CD4-positive, alpha-beta T cell treated with Interferon gamma for 1 hour (primary cell): ENCODE results near the gene COX8C.

Experiments used
- DNase-seq: peaks from one replicate; pipeline ENCODE4 v3.0.0-alpha.2; 2020

COX8C gene, protein sequence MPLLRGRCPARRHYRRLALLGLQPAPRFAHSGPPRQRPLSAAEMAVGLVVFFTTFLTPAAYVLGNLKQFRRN

DNA sequence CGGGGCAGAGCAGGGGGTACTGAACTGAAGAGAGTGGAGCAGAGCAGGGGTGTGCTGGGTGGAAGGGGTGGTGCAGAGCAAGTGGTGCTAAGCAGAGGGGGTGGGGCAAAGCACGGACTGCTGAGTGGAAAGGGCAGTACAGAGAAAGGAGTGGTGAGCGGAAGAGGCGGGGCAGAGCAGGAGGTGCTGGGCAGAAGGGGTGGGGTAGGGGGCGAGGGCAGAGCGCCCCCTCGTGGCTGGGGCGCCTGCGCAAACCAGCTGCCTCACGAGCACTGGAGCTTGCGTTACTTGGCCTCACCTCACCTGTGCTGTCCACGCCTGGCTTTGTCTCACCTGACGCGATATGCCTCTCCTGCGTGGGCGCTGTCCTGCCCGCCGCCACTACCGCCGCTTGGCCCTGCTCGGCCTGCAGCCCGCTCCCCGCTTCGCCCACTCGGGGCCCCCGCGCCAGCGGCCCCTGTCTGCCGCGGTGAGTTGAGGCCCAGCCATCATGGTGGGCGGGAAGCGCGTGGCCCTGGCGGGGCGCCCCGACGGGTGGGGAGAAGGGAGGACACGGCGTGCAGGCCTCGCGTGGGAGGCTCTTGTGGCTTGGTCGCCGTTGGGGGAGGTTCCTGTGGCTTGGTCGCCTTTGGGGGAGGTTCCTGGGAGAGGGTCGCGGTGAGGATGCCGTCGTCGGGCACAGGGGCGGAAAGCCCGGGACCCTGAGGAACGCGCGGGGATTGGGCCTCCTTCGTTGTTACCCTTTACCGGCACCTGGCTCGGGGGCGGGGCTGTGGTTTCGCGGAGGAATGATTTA is at the start of gene COX8C:
Gene COX8C (plus strand): TSS at position 257 of the 796 bp plus-strand sequence. CDS start 87 bp downstream, at position 344.
- no peak for DNase-seq

DNA sequence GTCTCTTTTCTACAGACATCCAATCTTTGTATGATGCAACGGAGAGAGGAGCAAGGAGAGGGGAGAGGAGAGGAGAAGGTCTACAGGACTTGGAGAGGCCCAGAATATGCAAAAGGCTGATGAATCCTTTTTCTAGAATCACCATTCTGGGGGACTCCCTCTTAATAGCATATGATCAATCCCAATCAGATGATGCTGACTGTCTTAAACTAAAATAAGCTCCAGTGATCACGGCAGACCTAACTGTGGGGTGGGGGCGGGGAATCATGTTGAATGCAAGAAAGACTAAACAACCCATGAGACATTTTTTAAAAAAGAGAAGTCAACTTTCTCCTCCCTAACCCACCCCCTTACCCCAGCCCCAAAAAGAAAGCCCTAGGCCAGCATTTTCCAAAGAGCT is 47.6 kb upstream of the COX8C start:
- no peak for DNase-seq

DNA sequence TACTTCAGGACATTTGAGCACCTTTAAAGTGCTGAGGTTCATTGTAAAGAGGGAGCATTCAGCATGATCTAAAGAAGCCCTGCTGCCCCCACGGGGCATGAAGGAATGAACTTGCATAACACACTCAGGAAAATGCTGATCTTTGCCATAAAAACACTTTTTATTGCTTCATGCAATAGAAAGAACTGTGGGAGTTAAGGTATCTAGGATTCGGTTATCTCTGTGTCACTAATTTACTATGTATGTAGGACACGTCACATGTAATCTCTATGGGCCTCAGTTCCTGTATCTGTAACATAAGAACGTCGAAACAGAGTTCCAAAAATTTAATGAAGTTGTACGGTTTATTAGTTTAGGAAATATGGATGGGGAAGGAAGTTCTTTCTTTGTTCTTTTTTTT is 47.1 kb upstream of the COX8C start:
- no peak for DNase-seq

DNA sequence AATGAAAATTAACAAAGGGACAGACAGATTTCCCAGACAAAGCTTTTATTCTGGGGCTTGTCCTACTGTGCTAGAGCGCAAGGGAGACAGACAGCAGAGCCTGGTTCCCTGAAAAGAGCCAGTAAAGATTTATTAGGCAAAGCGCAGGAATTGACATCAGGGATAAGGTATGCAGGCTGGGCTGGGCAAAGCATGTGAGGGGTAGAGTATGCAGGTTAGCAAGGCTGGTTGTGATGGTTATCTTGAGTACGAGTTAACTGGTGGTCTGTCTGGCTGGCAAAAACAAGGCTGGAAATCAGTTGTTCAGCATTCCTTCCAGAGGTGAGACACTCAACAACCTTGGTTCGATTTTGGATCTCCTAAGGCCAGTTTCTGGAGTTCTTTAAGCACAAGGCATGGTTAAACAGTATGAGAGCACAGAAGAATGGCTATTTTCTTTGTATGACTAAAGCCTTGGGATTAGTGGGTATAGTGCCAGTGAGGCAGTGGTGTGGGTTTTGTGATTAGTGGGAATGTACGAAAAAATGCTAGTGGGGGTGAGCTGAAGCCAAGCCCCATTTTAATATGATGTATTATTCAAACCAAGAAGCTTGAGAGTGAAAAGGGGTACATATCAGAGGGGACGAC is 45.0 kb upstream of the COX8C start:
- no peak for DNase-seq

GRCh38 chr14:93302688-93303581 is 44.0 kb upstream of the COX8C start:
- no peak for DNase-seq

DNA sequence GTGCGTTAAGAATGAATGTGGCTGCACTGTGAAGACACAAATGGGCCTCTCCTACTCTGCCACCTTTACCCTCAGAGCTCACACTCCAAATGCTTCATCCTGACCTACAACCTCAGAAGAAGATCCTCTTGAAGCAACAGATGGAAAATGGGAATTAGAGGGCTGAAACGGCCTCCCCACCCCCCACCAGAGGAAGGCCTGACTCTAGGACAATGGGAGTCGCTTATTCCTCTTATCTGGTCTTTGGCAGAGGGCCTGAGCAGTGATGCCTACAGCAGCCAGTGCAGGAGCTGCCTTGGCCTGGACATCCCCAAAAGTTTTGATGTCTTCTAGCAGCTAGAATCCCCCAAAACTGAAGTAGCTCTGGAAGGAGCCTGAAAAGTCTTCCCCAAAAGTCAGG is 43.3 kb upstream of the COX8C start:
- no peak for DNase-seq

GRCh38 chr14:93304771-93305170 is 42.2 kb upstream of the COX8C start:
- DNase-seq, result no peak

DNA sequence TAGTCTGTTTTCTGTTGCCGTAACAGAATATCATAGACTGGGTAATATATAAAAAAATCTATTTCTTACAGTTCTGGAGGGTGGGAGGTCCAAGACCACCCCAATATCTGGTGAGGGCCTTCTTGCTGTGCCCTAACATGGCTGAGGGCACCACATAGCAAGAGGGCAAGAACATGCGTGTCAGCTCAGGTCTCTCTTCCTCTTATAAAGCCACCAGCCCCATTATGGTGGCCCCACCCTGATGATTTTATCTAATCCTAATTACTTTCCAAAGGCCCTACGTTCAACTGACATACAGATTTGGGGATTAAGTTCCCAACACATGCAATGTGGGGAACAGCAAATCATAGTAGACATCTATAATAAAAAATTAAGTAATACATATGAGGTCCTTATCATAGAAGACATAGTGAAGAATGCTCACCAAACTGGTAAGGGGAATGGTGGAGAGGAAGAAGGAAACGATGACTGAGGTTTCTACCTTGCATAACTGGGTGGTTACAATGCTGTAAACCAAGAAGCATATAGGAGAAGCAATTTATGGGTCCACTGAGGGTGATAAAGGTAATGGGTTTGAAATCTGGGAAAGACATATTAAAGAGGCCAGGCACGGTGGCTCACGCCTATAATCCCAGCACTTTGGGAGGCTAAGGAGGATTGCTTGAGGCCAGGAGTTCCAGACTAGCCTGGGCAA is 41.1 kb upstream of the COX8C start:
- no peak for DNase-seq

GRCh38 chr14:93306812-93307211 is 40.2 kb upstream of the COX8C start:
- no peak for DNase-seq

- no peak for DNase-seq
Measured at GRCh38 chr14:93308686-93309345, 38.2 kb upstream of the COX8C start.

GRCh38 chr14:93309427-93309966 is 37.5 kb upstream of the COX8C start:
- DNase-seq, result no peak

GRCh38 chr14:93311082-93311481 is 35.9 kb upstream of the COX8C start:
- DNase-seq, result no peak

GRCh38 chr14:93315575-93315974 is 31.4 kb upstream of the COX8C start:
- no peak for DNase-seq

DNA sequence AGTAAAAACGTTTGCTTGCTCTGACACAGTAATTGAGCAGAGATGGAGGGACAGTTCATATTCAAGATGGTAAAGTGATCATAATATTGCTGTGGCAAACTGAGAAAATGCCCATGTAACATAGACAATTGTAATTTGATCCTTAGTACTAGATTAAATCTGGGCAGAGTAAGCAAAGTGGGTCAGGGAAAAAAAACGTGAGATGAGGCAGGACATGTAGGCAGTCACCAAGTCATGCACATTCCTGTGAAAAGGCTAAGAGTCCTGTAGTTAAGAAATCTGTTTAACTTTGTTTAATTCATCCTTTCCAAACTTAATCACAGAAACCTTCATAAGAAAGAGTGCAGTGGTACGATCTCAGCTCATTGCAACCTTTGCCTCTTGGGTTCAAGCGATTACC is 30.3 kb upstream of the COX8C start:
- no peak for DNase-seq

DNA sequence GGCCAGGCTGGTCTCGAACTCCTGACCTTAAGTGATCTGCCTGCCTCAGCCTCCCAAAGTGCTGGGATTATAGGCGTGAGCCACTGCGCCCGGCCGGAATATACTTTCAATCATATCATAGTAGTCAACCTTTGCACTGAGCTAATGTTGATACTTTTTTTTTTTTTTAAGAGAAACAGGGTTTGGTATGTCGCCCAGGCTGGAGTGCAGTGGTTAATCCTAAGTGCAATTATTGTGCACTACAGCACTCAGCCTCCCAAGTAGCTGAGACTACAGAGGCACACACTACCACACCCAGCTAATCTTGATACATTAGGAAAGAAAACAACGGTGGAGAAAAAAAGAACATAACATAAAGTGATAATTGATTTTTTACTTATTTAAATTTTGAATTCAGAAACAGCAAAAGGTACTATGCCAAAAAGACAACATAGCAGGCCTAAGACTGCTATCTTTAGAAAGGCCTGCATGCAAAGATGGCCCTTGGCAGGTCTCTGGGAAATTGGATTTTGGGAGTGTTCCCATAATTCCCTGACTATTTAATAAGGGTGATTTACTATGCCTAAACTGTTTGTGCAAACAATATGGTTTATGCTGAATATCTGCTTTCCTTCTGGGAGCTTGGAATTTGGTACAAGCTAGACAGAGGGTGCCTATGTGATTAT is 29.6 kb upstream of the COX8C start:
- no peak for DNase-seq

- DNase-seq, result no peak
Measured at GRCh38 chr14:93317875-93318807, 28.8 kb upstream of the COX8C start.

DNA sequence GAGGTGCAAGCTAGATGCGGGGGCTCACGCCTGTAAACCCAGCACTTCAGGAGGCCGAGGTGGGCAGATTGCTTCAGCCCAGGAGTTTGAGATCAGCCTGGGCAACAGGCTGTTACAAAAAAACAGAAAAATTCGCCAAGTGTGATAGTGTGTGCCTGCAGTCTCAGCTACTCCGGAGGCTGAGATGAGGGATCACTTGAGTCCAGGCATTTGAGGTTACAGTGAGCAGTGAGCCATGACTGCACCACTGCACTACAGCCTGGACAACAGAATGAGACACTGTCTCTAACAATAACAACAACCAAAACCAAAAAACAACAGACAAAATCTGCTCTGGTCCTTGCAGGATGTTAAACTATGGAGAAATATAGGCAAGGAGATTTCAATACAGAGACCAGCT is 28.1 kb upstream of the COX8C start:
- DNase-seq, result no peak

- no peak for DNase-seq
Measured at GRCh38 chr14:93319494-93319893, 27.5 kb upstream of the COX8C start.

- no peak for DNase-seq
Measured at GRCh38 chr14:93319958-93320357, 27.0 kb upstream of the COX8C start.

DNA sequence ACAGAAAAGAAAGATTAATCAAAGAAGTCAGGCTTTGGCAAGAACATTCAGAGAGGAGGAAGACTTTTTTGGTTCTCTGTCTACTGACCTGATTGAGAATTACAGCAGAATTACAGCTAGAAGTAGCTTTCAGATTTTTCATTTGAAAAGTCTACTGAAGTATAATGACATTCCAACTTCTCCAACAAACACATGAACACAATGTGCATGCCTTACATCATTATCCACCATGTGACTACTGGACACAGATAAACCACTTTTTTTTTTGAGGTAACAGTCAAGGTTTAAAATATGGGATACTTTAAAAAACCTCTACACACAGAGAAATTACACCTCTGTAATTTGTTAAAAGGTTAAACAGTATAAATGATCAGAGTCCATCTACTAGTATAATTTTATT is 26.5 kb upstream of the COX8C start:
- DNase-seq, result no peak
